Gastrocnemius medialis (tissue), 4 donors: ENCODE measurements around the gene LHPP.

Experiments
- POLR2A ChIP-seq, 2 donors: fragments of 450-650 bp; IDR thresholded peaks; one replicate each; pipeline ENCODE4 v1.6.1; 2017; ENCODE audit warnings: antibody characterized with exemption in 2 of 2, mild to moderate bottlenecking in 2 of 2, moderate library complexity in 2 of 2
- TF ChIP-seq, protein P1 (sequence below), 5 experiments: fragments of 450-650 bp in 3 of 5; fragments of 200-600 bp in 2 of 5; sonication (generic) in 2 of 5; IDR thresholded peaks in 4 of 5; conservative IDR thresholded peaks in 1 of 5; 1 replicate in 4 of 5; 2 replicates in 1 of 5; pipeline ENCODE4 v1.5.1; 2016 to 2019; ENCODE audit warnings: antibody characterized with exemption in 5 of 5, mild to moderate bottlenecking in 3 of 5, moderate library complexity in 3 of 5

DNA sequence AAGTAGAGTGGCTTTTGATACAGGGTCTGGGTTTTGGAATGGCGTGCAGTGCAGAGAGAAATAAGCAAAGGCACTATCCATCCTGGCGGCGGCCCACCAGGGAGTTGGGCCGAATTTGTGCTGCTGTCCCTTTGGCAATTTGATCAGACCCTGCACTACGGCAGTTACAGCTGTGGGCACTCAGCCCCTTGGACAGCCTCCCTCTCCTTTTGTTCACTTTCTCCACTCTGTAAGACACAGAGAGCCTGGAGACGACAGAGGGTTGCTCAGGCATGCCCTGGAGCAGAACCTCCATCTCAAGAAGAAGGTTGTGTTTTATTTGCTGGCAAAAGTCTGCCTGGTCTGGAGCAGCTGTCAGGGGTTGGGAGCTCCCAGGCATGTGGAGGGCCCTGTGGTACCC, 55.8 kb downstream of the LHPP start:
- TF ChIP-seq, protein P1, sequence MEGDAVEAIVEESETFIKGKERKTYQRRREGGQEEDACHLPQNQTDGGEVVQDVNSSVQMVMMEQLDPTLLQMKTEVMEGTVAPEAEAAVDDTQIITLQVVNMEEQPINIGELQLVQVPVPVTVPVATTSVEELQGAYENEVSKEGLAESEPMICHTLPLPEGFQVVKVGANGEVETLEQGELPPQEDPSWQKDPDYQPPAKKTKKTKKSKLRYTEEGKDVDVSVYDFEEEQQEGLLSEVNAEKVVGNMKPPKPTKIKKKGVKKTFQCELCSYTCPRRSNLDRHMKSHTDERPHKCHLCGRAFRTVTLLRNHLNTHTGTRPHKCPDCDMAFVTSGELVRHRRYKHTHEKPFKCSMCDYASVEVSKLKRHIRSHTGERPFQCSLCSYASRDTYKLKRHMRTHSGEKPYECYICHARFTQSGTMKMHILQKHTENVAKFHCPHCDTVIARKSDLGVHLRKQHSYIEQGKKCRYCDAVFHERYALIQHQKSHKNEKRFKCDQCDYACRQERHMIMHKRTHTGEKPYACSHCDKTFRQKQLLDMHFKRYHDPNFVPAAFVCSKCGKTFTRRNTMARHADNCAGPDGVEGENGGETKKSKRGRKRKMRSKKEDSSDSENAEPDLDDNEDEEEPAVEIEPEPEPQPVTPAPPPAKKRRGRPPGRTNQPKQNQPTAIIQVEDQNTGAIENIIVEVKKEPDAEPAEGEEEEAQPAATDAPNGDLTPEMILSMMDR (IDR thresholded peaks at IDR 0.05 in 4 of 5, conservative IDR thresholded peaks at IDR 0.05 in 1 of 5): no peak
- no peak for TF ChIP-seq POLR2A (IDR thresholded peaks at IDR 0.05)
